Activated T-helper 1 cell treated with anti-CD3 and anti-CD28 coated beads, Interleukin-12 subunit alpha, Interleukin-12 subunit beta, Interleukin-2, Interleukin-4 antibody, amounts not matched to agents 30 ng/mL and 10 ng/mL and 1 ng/mL, durations not matched to agents 14 hours and 24 hours and 36 hours (primary cell): Measurements from ENCODE around the gene GNPTG. TPM values are rescaled to one million over a fixed set of nuclear protein-coding genes. Genes with fewer than 3 reads are reported as not detected.
A peak's percentile ranks its signal among the peaks of the same experiment; 100 is the strongest.

Experiments used
- DNase-seq: peaks from one replicate; pipeline ENCODE4 v3.0.0; 2021; ENCODE audit warnings: low spot score
- H3K27ac Mint-ChIP-seq: one replicate; pipeline ENCODE4 v1.8.0; 2021; ENCODE audit warnings: mild to moderate bottlenecking, mixed read lengths
- H3K27me3 Mint-ChIP-seq: one replicate; pipeline ENCODE4 v1.8.0; 2022; ENCODE audit warnings: mild to moderate bottlenecking, moderate library complexity, mixed read lengths; ENCODE audit not compliant: insufficient read depth
- H3K36me3 Mint-ChIP-seq: one replicate; pipeline ENCODE4 v1.8.0; 2021; ENCODE audit warnings: low read depth, mixed read lengths
- H3K4me1 Mint-ChIP-seq: one replicate; pipeline ENCODE4 v1.8.0; 2021; ENCODE audit warnings: low read depth, mixed read lengths
- H3K4me3 Mint-ChIP-seq: one replicate; pipeline ENCODE4 v1.8.0; 2021; ENCODE audit warnings: mild to moderate bottlenecking, moderate library complexity, mixed read lengths
- H3K9me3 Mint-ChIP-seq: one replicate; pipeline ENCODE4 v1.8.0; 2021; ENCODE audit warnings: mixed read lengths
- intact Hi-C: fragments of 100-400 bp; cut with micrococcal nuclease; formaldehyde crosslinking; loops from one replicate; pipeline ENCODE4 v1.15.1; 2024
- total RNA-seq: library from RNA; stranded (reverse); gene quantifications from 2 replicates; pipeline ENCODE4 v1.2.3, GENCODE V29; 2022

The GNPTG gene
- total RNA-seq, 1 donor from 2014 or later: 21.4 TPM

DNA sequence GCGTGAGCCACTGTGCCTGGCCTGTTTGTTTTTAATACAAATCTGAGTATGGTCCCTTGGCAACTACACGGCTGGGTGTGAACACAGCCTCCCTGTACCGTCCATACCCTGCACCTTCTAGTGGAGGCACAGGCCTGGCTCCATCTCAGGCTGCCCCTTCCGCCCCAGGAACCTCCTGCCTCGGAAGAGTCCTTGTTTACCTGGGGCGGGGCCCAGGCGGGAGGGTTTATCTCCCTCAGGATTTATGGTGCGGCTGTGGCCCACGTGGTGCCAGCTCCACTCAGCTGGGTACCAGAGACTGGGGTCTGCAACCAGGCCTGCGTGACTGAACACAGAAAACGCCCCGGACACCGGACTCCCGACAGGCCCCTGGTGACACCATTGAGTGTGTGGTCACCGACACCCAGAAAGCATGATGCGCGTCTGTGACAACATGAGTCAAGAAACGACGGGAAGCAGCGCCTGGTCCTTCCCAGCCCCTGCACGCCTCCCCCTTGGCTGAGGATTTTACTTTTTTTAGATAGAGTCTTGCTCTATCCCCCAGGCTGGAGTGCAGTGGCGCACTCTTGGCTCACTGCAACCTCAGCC, 43.8 kb downstream of the GNPTG start:
- H3K27me3 Mint-ChIP-seq: no peaks in the 10 kb centered on the region
- intact Hi-C loops: no loop called here
- H3K4me1 Mint-ChIP-seq: no peaks in the 10 kb centered on the region
- no peak overlapping the region for H3K27ac Mint-ChIP-seq
- peaks cover 1% of the 10 kb centered on the region for H3K36me3 Mint-ChIP-seq
- H3K9me3 Mint-ChIP-seq: no peaks in the 10 kb centered on the region
- H3K4me3 Mint-ChIP-seq: no peak overlapping the region
- no peak for DNase-seq

- no peaks in the 10 kb centered on the region for H3K27me3 Mint-ChIP-seq
- no peak overlapping the region for H3K27ac Mint-ChIP-seq
- intact Hi-C loops: no loop called here
- no peaks in the 10 kb centered on the region for H3K9me3 Mint-ChIP-seq
- no peaks in the 10 kb centered on the region for H3K4me1 Mint-ChIP-seq
- peaks cover 10% of the 10 kb centered on the region for H3K36me3 Mint-ChIP-seq
- no peak for DNase-seq
- H3K4me3 Mint-ChIP-seq: no peak overlapping the region
These were observed 46.0 kb downstream of the GNPTG start for GRCh38 chr16:1397779-1398178.

- no peaks in the 10 kb centered on the region for H3K27me3 Mint-ChIP-seq
- H3K4me1 Mint-ChIP-seq: no peaks in the 10 kb centered on the region
- no peaks in the 10 kb centered on the region for H3K9me3 Mint-ChIP-seq
- H3K36me3 Mint-ChIP-seq: peaks cover 9% of the 10 kb centered on the region
- no peak for DNase-seq
- H3K4me3 Mint-ChIP-seq: no peak overlapping the region
- intact Hi-C loops: no loop called here
- no peak overlapping the region for H3K27ac Mint-ChIP-seq
These were observed 46.6 kb downstream of the GNPTG start for GRCh38 chr16:1398351-1398750.

DNA sequence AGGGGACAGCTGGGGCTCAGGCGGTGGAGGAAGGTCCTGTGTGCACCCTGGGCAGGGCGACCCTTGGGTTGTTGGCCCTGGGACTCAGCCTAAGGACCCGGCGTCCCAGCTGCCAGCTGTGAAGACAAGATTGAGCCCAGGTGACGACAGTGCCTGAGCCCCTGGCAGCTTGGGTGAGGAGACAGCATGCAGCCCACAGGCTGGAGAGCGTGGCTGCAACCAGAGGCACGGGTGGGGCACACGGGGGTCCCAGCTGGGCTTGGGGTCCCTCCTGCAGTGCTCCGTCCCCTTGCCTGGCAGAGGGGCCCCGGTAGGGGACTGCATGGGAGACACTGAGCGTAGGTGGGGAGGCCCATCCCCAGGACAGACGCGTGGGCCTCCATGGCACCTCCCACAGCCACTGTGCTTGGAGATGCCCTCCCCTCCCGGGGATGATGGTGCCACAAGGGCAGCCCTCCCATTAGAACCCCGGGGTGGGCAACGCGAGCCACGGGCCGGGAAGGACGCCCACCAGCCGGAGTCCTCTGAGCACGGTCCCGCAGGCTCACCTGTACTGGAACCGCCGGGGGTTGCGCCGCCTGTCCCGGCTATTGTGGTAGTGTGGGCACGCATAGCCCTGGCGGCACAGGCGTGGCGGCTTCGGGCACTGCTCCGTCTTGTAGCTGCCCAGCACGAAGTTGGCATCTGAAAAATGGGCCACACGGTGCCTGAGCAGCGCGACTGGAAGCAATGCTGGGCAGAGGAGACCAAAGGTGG, 47.3 kb downstream of the GNPTG start:
- H3K9me3 Mint-ChIP-seq: no peaks in the 10 kb centered on the region
- no peak overlapping the region for H3K27ac Mint-ChIP-seq
- no peaks in the 10 kb centered on the region for H3K27me3 Mint-ChIP-seq
- no peak overlapping the region for H3K4me3 Mint-ChIP-seq
- H3K4me1 Mint-ChIP-seq: no peaks in the 10 kb centered on the region
- peaks cover 11% of the 10 kb centered on the region for H3K36me3 Mint-ChIP-seq
- intact Hi-C loops: no loop called here
- no peak for DNase-seq

GRCh38 chr16:1401061-1401757, 49.5 kb downstream of the GNPTG start:
- H3K36me3 Mint-ChIP-seq: peaks cover 11% of the 10 kb centered on the region
- intact Hi-C loops: no loop called here
- H3K4me3 Mint-ChIP-seq: no peak overlapping the region
- no peak overlapping the region for H3K27ac Mint-ChIP-seq
- DNase-seq: no peak
- no peaks in the 10 kb centered on the region for H3K9me3 Mint-ChIP-seq
- H3K4me1 Mint-ChIP-seq: no peaks in the 10 kb centered on the region
- no peaks in the 10 kb centered on the region for H3K27me3 Mint-ChIP-seq

- intact Hi-C loops: no loop called here
- H3K27ac Mint-ChIP-seq: no peak overlapping the region
These were observed 50.0 kb downstream of the GNPTG start for GRCh38 chr16:1401758-1402154.

DNA sequence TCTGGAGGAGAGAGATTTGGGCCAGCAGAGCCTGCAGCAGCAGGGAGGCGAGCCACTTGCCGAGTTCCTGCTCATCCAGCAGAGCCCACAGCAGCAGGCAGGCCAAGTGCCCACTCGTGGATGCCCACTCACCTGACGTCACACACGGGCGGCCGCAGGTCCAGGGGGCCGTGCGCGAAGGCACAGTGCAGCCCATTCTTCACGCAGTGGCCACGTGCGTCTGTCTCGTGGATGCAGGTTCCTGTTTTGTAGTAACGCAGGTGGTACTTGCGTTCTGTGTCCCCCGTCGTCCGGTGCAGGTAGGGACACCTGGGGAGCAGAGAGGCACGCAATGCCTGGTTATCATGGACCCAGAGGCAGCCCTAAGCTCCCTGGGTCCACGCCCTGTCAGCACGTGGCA, 51.3 kb downstream of the GNPTG start:
- no peak overlapping the region for H3K27ac Mint-ChIP-seq
- no peaks in the 10 kb centered on the region for H3K27me3 Mint-ChIP-seq
- intact Hi-C loops: no loop called here
- H3K36me3 Mint-ChIP-seq: peaks cover 11% of the 10 kb centered on the region
- no peaks in the 10 kb centered on the region for H3K9me3 Mint-ChIP-seq
- DNase-seq: no peak
- H3K4me1 Mint-ChIP-seq: peaks cover 5% of the 10 kb centered on the region
- H3K4me3 Mint-ChIP-seq: no peak overlapping the region

More at GRCh38 chr16:1401758-1402154, 50.0 kb downstream of the GNPTG start:
- Mint-ChIP-seq H3K27me3 (no peaks in the 10 kb centered on the region), H3K9me3 (no peaks in the 10 kb centered on the region), H3K4me3 (no peak overlapping the region), H3K4me1 (peaks cover under 1% of the 10 kb centered on the region), H3K36me3 (peaks cover 11% of the 10 kb centered on the region)
- DNase-seq: no peak

GRCh38 chr16:1403733-1404132, 52.0 kb downstream of the GNPTG start:
- Mint-ChIP-seq H3K27me3 (no peaks in the 10 kb centered on the region), H3K36me3 (peaks cover 11% of the 10 kb centered on the region), H3K27ac (no peak overlapping the region), H3K9me3 (no peaks in the 10 kb centered on the region), H3K4me1 (peaks cover 5% of the 10 kb centered on the region), H3K4me3 (no peak overlapping the region)
- DNase-seq: no peak
- intact Hi-C loops: no loop called here

- intact Hi-C loops: loop anchor here (2.0 kb wide), 3 partner anchors 29 to 67 kb away; partner anchors contain the start of gene CLCN7
- Mint-ChIP-seq H3K4me1 (peaks cover 5% of the 10 kb centered on the region), H3K27me3 (no peaks in the 10 kb centered on the region)
These were observed 56.0 kb downstream of the GNPTG start for GRCh38 chr16:1407753-1408152.

GRCh38 chr16:1408171-1408837, 56.6 kb downstream of the GNPTG start:
- peak; percentile 92 for DNase-seq
- peaks cover 8% of the 10 kb centered on the region for H3K36me3 Mint-ChIP-seq
- peak overlapping the region; percentile 18 for H3K27ac Mint-ChIP-seq
- H3K4me3 Mint-ChIP-seq: peak overlapping the region; percentile 75
- no peaks in the 10 kb centered on the region for H3K9me3 Mint-ChIP-seq
- no peaks in the 10 kb centered on the region for H3K27me3 Mint-ChIP-seq
- intact Hi-C loops: loop anchor here (2.0 kb wide), 3 partner anchors 30 to 66 kb away; partner anchors contain the start of gene CLCN7
- peaks cover 5% of the 10 kb centered on the region for H3K4me1 Mint-ChIP-seq

More at GRCh38 chr16:1407753-1408152, 56.0 kb downstream of the GNPTG start:
- Mint-ChIP-seq H3K4me3 (peak overlapping the region; percentile 64), H3K27ac (no peak overlapping the region), H3K9me3 (no peaks in the 10 kb centered on the region), H3K36me3 (peaks cover 9% of the 10 kb centered on the region)
- no peak for DNase-seq

GRCh38 chr16:1412847-1413246, 61.1 kb downstream of the GNPTG start:
- peak overlapping the region; percentile 79 for H3K4me3 Mint-ChIP-seq

More at GRCh38 chr16:1412847-1413246, 61.1 kb downstream of the GNPTG start:
- no peaks in the 10 kb centered on the region for H3K4me1 Mint-ChIP-seq
- H3K27me3 Mint-ChIP-seq: no peaks in the 10 kb centered on the region
- H3K9me3 Mint-ChIP-seq: no peaks in the 10 kb centered on the region
- no peak overlapping the region for H3K27ac Mint-ChIP-seq
- peaks cover 6% of the 10 kb centered on the region for H3K36me3 Mint-ChIP-seq
- no peak for DNase-seq
- intact Hi-C loops: loop anchor here (1.0 to 10.0 kb wide), 3 partner anchors 8 to 441 kb away; partner anchors contain the start of genes LMF1 and MAPK8IP3
